Left forelimb (tissue), 1 donor: Measurements from ENCODE around the gene VAPB.

ENCODE experiments used
- DNase-seq: peaks from one replicate; pipeline ENCODE4 v3.0.0-alpha.2; 2018; ENCODE audit warnings: low spot score

Gene VAPB

GRCh38 chr20:58481481-58482021 is 92.5 kb downstream of the VAPB start:
- DNase-seq = no peak

- no peak for DNase-seq
Measured at GRCh38 chr20:58482416-58482815, 93.4 kb downstream of the VAPB start.

GRCh38 chr20:58483051-58483450 is 94.0 kb downstream of the VAPB start:
- no peak for DNase-seq

GRCh38 chr20:58483470-58483869 is 94.4 kb downstream of the VAPB start:
- no peak for DNase-seq

- no peak for DNase-seq
Measured at GRCh38 chr20:58485393-58485792, 96.4 kb downstream of the VAPB start.

- no peak for DNase-seq
Measured at GRCh38 chr20:58486207-58486606, 97.2 kb downstream of the VAPB start.

- no peak for DNase-seq
Measured at GRCh38 chr20:58492074-58492718, 103.2 kb downstream of the VAPB start.

- DNase-seq = no peak
Measured at GRCh38 chr20:58492795-58493524, 103.9 kb downstream of the VAPB start.

GRCh38 chr20:58494923-58495622 is 106.0 kb downstream of the VAPB start:
- DNase-seq = no peak

- DNase-seq = no peak
Measured at GRCh38 chr20:58495623-58496428, 106.8 kb downstream of the VAPB start.

GRCh38 chr20:58496429-58496769 is 107.4 kb downstream of the VAPB start:
- no peak for DNase-seq

GRCh38 chr20:58497076-58497641 is 108.1 kb downstream of the VAPB start:
- DNase-seq = no peak

- no peak for DNase-seq
Measured at GRCh38 chr20:58497724-58498469, 108.9 kb downstream of the VAPB start.

- no peak for DNase-seq
Measured at GRCh38 chr20:58498470-58499068, 109.5 kb downstream of the VAPB start.

- peak; percentile 33 for DNase-seq
Measured at GRCh38 chr20:58500256-58500655, 111.2 kb downstream of the VAPB start.
